H1 (cell line): ENCODE results near the gene NKAIN2. TPM values are rescaled to one million over a fixed set of nuclear protein-coding genes. Genes with fewer than 3 reads are reported as not detected.

Source experiments
- CTCF ChIA-PET: fragments of 300-600 bp; sonication (Branson Sonifier 250); formaldehyde crosslinking; loops from one replicate; lab custom pipeline; 2021; ENCODE audit not compliant: partially characterized antibody; lab: Charles Lee
- POLR2A ChIA-PET: fragments of 300-600 bp; sonication (Branson Sonifier 250); formaldehyde crosslinking; loops from one replicate; lab custom pipeline; 2021; ENCODE audit warnings: inconsistent platforms; ENCODE audit not compliant: partially characterized antibody; lab: Charles Lee
- DNase-seq, 2 experiments: peaks; one replicate each; pipeline versions ENCODE4 v3.0.0 to v3.0.0-alpha.2; 2010 to 2022; ENCODE audit warnings: low spot score in 2 of 2, low read depth in 1 of 2, mixed read lengths in 1 of 2
- FAIRE-seq: peaks from 2 replicates; lab custom pipeline; 2011; peaks lifted over from hg19 to GRCh38; lab: Jason Lieb, UNC
- H2AFZ ChIP-seq: 2 replicates; pipeline ENCODE4 v1.8.1; 2012; ENCODE audit warnings: low read length, inconsistent platforms
- H2AK5ac ChIP-seq: 2 replicates; pipeline ENCODE4 v1.6.1; 2013; ENCODE audit warnings: low read depth, low read length
- H2BK120ac ChIP-seq: replicated peaks from 2 replicates; pipeline ENCODE3; 2013; ENCODE audit warnings: low read depth, low read length, inconsistent platforms
- H2BK12ac ChIP-seq: 2 replicates; pipeline ENCODE4 v1.6.1; 2013; ENCODE audit warnings: low read depth, low read length
- H2BK15ac ChIP-seq: 2 replicates; pipeline ENCODE4 v1.6.1; 2013; ENCODE audit warnings: low read length
- H2BK20ac ChIP-seq: 2 replicates; pipeline ENCODE4 v1.6.1; 2013; ENCODE audit warnings: low read length
- H2BK5ac ChIP-seq: 2 replicates; pipeline ENCODE4 v1.6.1; 2013; ENCODE audit warnings: low read depth, low read length
- H3K14ac ChIP-seq: 2 replicates; pipeline ENCODE4 v1.6.1; 2013; ENCODE audit warnings: inconsistent platforms; ENCODE audit not compliant: insufficient read length
- H3K18ac ChIP-seq: 2 replicates; pipeline ENCODE4 v1.6.1; 2013; ENCODE audit warnings: low read length; ENCODE audit errors: extremely low read depth
- H3K23ac ChIP-seq: 2 replicates; pipeline ENCODE4 v1.6.1; 2013; ENCODE audit warnings: inconsistent platforms; ENCODE audit not compliant: insufficient read length
- H3K23me2 ChIP-seq: 2 replicates; pipeline ENCODE4 v1.6.1; 2013; ENCODE audit warnings: low read depth, low read length
- H3K27ac ChIP-seq: 2 replicates; pipeline ENCODE4 v1.6.1; 2011; ENCODE audit warnings: low read depth, low read length, inconsistent platforms
- H3K27me3 ChIP-seq, 4 experiments: replicated peaks in 1 of 4; 1 replicate in 1 of 4; 2 replicates in 3 of 4; pipeline versions ENCODE4 v1.6.1 to v1.8.1; 2011 to 2013; ENCODE audit warnings: low read length in 3 of 4, mild to moderate bottlenecking in 3 of 4, inconsistent platforms in 2 of 4, mixed read lengths in 2 of 4, moderate library complexity in 1 of 4; ENCODE audit not compliant: control insufficient read depth in 3 of 4, insufficient read depth in 3 of 4; ENCODE audit errors: extremely low read depth in 1 of 4
- H3K36me3 ChIP-seq, 4 experiments: 2 replicates each; pipeline versions ENCODE4 v1.6.1 to v1.8.1; 2011 to 2013; ENCODE audit warnings: mild to moderate bottlenecking in 4 of 4, low read length in 3 of 4, moderate library complexity in 2 of 4, control low read depth in 1 of 4, inconsistent platforms in 1 of 4; ENCODE audit not compliant: insufficient read depth in 4 of 4, control insufficient read depth in 2 of 4
- H3K4ac ChIP-seq: replicated peaks from 2 replicates; pipeline ENCODE3; 2013; ENCODE audit warnings: low read length, low read depth, mixed read lengths, inconsistent platforms; ENCODE audit not compliant: insufficient read length
- H3K4me1 ChIP-seq, 4 experiments: replicated peaks in 1 of 4; 1 replicate in 1 of 4; 2 replicates in 3 of 4; pipeline versions ENCODE4 v1.6.1 to v1.8.1; 2011 to 2013; ENCODE audit warnings: low read length in 3 of 4, inconsistent platforms in 2 of 4, mixed read lengths in 1 of 4; ENCODE audit not compliant: insufficient read depth in 4 of 4, control insufficient read depth in 3 of 4
- H3K4me2 ChIP-seq, 2 experiments: 2 replicates each; pipeline versions ENCODE4 v1.6.1 to v1.8.1; 2011 to 2013; ENCODE audit warnings: low read depth in 2 of 2, low read length in 2 of 2, control low read depth in 1 of 2, inconsistent platforms in 1 of 2, mild to moderate bottlenecking in 1 of 2; ENCODE audit not compliant: insufficient read depth in 1 of 2
- H3K4me3 ChIP-seq, 4 experiments: fragments of 200-600, 300-600 bp in 1 of 4; sonication (generic), shearing (Covaris generic), sonication (Bioruptor Twin) in 1 of 4; 2 replicates each; pipeline versions ENCODE4 v1.5.1 to v1.8.1; 2011 to 2016; ENCODE audit warnings: low read length in 4 of 4, low read depth in 3 of 4, control low read depth in 2 of 4, inconsistent platforms in 2 of 4, mild to moderate bottlenecking in 2 of 4, mixed read lengths in 1 of 4, moderate library complexity in 1 of 4; ENCODE audit not compliant: insufficient read depth in 2 of 4; ENCODE audit errors: extremely low read depth in 1 of 4
- H3K56ac ChIP-seq: replicated peaks from 2 replicates; pipeline ENCODE3; 2013; ENCODE audit warnings: low read depth, mild to moderate bottlenecking, mixed read lengths, low read length, inconsistent platforms; ENCODE audit not compliant: insufficient read length
- H3K79me1 ChIP-seq: 2 replicates; pipeline ENCODE4 v1.6.1; 2013; ENCODE audit warnings: low read depth, low read length, control low read depth
- H3K79me2 ChIP-seq, 2 experiments: 2 replicates each; pipeline versions ENCODE4 v1.6.1 to v1.8.1; 2012 to 2013; ENCODE audit warnings: low read length in 2 of 2, mild to moderate bottlenecking in 2 of 2, inconsistent platforms in 1 of 2; ENCODE audit not compliant: insufficient read depth in 2 of 2, control insufficient read depth in 1 of 2
- H3K9ac ChIP-seq, 4 experiments: replicated peaks in 1 of 4; 1 replicate in 1 of 4; 2 replicates in 3 of 4; pipeline versions ENCODE4 v1.6.1 to v1.8.1; 2011 to 2013; ENCODE audit warnings: low read depth in 3 of 4, low read length in 3 of 4, control low read depth in 2 of 4, mild to moderate bottlenecking in 2 of 4, moderate library complexity in 2 of 4, inconsistent platforms in 1 of 4; ENCODE audit errors: extremely low read depth in 1 of 4
- H3K9me3 ChIP-seq, 2 experiments: 2 replicates each; pipeline versions ENCODE4 v1.6.1 to v1.8.1; 2012 to 2013; ENCODE audit warnings: mild to moderate bottlenecking in 2 of 2, moderate library complexity in 2 of 2, control low read depth in 1 of 2, inconsistent platforms in 1 of 2, low read depth in 1 of 2, low read length in 1 of 2, mixed read lengths in 1 of 2; ENCODE audit not compliant: insufficient read depth in 2 of 2
- H4K20me1 ChIP-seq, 2 experiments: replicated peaks in 1 of 2; 2 replicates each; pipeline versions ENCODE3 to v1.8.1; 2011 to 2013; ENCODE audit warnings: inconsistent platforms in 2 of 2, low read length in 2 of 2, mild to moderate bottlenecking in 1 of 2; ENCODE audit not compliant: insufficient read depth in 2 of 2, control insufficient read depth in 1 of 2
- H4K5ac ChIP-seq: 2 replicates; pipeline ENCODE4 v1.6.1; 2013; ENCODE audit warnings: low read length, low read depth, mixed read lengths, inconsistent platforms; ENCODE audit not compliant: insufficient read length
- H4K8ac ChIP-seq: 2 replicates; pipeline ENCODE4 v1.8.0; 2013; ENCODE audit warnings: mild to moderate bottlenecking, moderate library complexity, low read length, inconsistent platforms; ENCODE audit not compliant: insufficient read depth; ENCODE audit errors: extremely low read depth
- H4K91ac ChIP-seq: replicated peaks from 2 replicates; pipeline ENCODE3; 2013; ENCODE audit warnings: low read length, mixed read lengths, inconsistent platforms; ENCODE audit not compliant: insufficient read length
- E2F6 ChIP-seq: IDR thresholded peaks from 2 replicates; pipeline ENCODE4 v1.6.1; 2012; ENCODE audit warnings: inconsistent platforms
- EGR1 ChIP-seq: IDR thresholded peaks from 2 replicates; pipeline ENCODE4 v1.6.1; 2011; ENCODE audit warnings: low read depth, low read length, borderline replicate concordance
- WGBS, 2 experiments: shearing (Covaris generic) in 1 of 2; methylation state at CpG; one replicate each; pipeline versions ENCODE4 v1.1.6 to v1.1.7; 2013 to 2015; ENCODE audit warnings: low lambda C conversion rate in 2 of 2, mixed read lengths in 2 of 2, inconsistent platforms in 1 of 2, low coverage in 1 of 2, missing lambda C conversion rate in 1 of 2; ENCODE audit not compliant: insufficient replicate concordance in 2 of 2, insufficient coverage in 1 of 2, insufficient read length in 1 of 2; ENCODE audit errors: extremely low coverage in 1 of 2, missing lambda C conversion rate in 1 of 2; 5-methylcytosine and 5-hydroxymethylcytosine counted together
- polyA plus RNA-seq, 7 experiments: library from polyadenylated mRNA; depleted of rRNA in 3 of 7; stranded (reverse) in 5 of 7; unstranded in 2 of 7; fragments of >200 nt in 5 of 7; fragments of 200-250 nt in 2 of 7; gene quantifications; 1 replicate in 5 of 7; 2 replicates in 1 of 7; 4 replicates in 1 of 7; pipeline versions ENCODE4 v1.2.1 to v1.2.3, GENCODE V29; 2011 to 2013; ENCODE audit warnings: missing spikeins in 2 of 7, mixed read lengths in 2 of 7
- total RNA-seq: library from RNA; stranded (reverse); fragmentation: NEBNext Ultra II Directional; extraction: Animal tissue kit (Norgen Biotek cat#: 25700); gene quantifications from 2 replicates; pipeline ENCODE4 v1.2.1, GENCODE V29; 2021

Gene NKAIN2
- total and polyA plus RNA-seq, 2 of the 8 experiments (the other 6 are each of a cell fraction or from before 2014, with no cell fraction given), result 0.20 to 0.34 TPM

- Histone ChIP-seq H3K14ac (no peak overlapping the region), H3K23ac (no peak overlapping the region), H3K27me3 (no peaks in the 10 kb centered on the region), H3K4me1 (no peaks in the 10 kb centered on the region), H3K4me2 (no peak overlapping the region), H4K91ac (no peak overlapping the region), H3K4me3 (no peak overlapping the region), H3K9me3 (no peaks in the 10 kb centered on the region; a peak in 1 of 4 replicates), H3K36me3 (no peaks in the 10 kb centered on the region), H2BK120ac (no peak overlapping the region), H3K56ac (no peak overlapping the region), H3K9ac (no peak overlapping the region), H3K23me2 (no peaks in the 10 kb centered on the region), H3K79me1 (no peaks in the 10 kb centered on the region), H4K8ac (no peak overlapping the region), H2BK15ac (no peak overlapping the region), H2BK5ac (no peak overlapping the region), H2BK20ac (no peak overlapping the region), H3K79me2 (no peaks in the 10 kb centered on the region), H4K5ac (no peak overlapping the region), H3K27ac (no peak overlapping the region), H3K4ac (no peak overlapping the region), H2AFZ (no peak overlapping the region), H2BK12ac (no peak overlapping the region), H3K18ac (no peak overlapping the region), H4K20me1 (no peaks in the 10 kb centered on the region), H2AK5ac (no peak overlapping the region)
- POLR2A ChIA-PET, result no interaction called here
- CTCF ChIA-PET, result no interaction called here
- FAIRE-seq (no peak), DNase-seq (no peak)
- 56% methylated on average over 2 of the region's 2 CpGs; no CpG with 5 or more reads in 1 of the 2 experiments for WGBS, 2 experiments
- TF ChIP-seq E2F6 (no peak), EGR1 (no peak)
Measured at GRCh38 chr6:124022641-124023040, 219.0 kb downstream of the NKAIN2 start.
